Central memory CD8-positive, alpha-beta T cell (primary cell): ENCODE results near the gene USP48.

Source experiments
- ATAC-seq: fragments of 150-1000 bp; cut with Tn5 transposase; replicated peaks from 2 replicates; pipeline ENCODE4 v1.10.0; 2022; ENCODE audit warnings: mild to moderate bottlenecking, moderate FRiP score, moderate number of reproducible peaks; ENCODE audit not compliant: poor library complexity, severe bottlenecking; ENCODE audit errors: extremely low read depth
- DNase-seq, 2 donors: peaks; one replicate each; pipeline ENCODE4 v3.0.0; 2021; ENCODE audit warnings: low spot score in 2 of 2
- H3K27ac Mint-ChIP-seq: one replicate; pipeline ENCODE4 v1.8.0; 2022; ENCODE audit warnings: low read depth, mild to moderate bottlenecking, moderate library complexity, mixed read lengths
- H3K27me3 Mint-ChIP-seq: one replicate; pipeline ENCODE4 v1.8.0; 2022; ENCODE audit warnings: mixed read lengths
- H3K36me3 Mint-ChIP-seq: one replicate; pipeline ENCODE4 v1.8.0; 2022; ENCODE audit warnings: mild to moderate bottlenecking, moderate library complexity, mixed read lengths; ENCODE audit not compliant: insufficient read depth
- H3K4me1 Mint-ChIP-seq: one replicate; pipeline ENCODE4 v1.8.0; 2022; ENCODE audit warnings: mixed read lengths
- H3K4me3 Mint-ChIP-seq: one replicate; pipeline ENCODE4 v1.8.0; 2022; ENCODE audit warnings: mild to moderate bottlenecking, moderate library complexity, mixed read lengths
- H3K9me3 Mint-ChIP-seq: one replicate; pipeline ENCODE4 v1.8.0; 2022; ENCODE audit warnings: mixed read lengths

USP48 gene

GRCh38 chr1:21671915-21672314 is 111.0 kb downstream of the USP48 start:
- ATAC-seq (no peak), DNase-seq (no peak)
- Mint-ChIP-seq H3K36me3 (peaks cover 6% of the 10 kb centered on the region), H3K4me1 (no peaks in the 10 kb centered on the region), H3K27me3 (peaks cover 17% of the 10 kb centered on the region), H3K4me3 (no peak overlapping the region), H3K9me3 (no peaks in the 10 kb centered on the region), H3K27ac (no peak overlapping the region)

- peaks cover 6% of the 10 kb centered on the region for H3K36me3 Mint-ChIP-seq
- H3K4me3 Mint-ChIP-seq, result no peak overlapping the region
- H3K4me1 Mint-ChIP-seq, result no peaks in the 10 kb centered on the region
- ATAC-seq (no peak), DNase-seq (no peak)
- H3K27me3 Mint-ChIP-seq, result peaks cover 24% of the 10 kb centered on the region
- H3K27ac Mint-ChIP-seq, result no peak overlapping the region
- no peaks in the 10 kb centered on the region for H3K9me3 Mint-ChIP-seq
Measured at GRCh38 chr1:21670956-21671902, 111.7 kb downstream of the USP48 start.

- Mint-ChIP-seq H3K9me3 (no peaks in the 10 kb centered on the region), H3K4me3 (peak overlapping the region; percentile 57), H3K27me3 (peaks cover 33% of the 10 kb centered on the region), H3K4me1 (no peaks in the 10 kb centered on the region), H3K27ac (no peak overlapping the region), H3K36me3 (peaks cover 3% of the 10 kb centered on the region)
- DNase-seq (no peak), ATAC-seq (no peak)
Measured at GRCh38 chr1:21670059-21670881, 112.7 kb downstream of the USP48 start.

- peak within 1 kb of the TSS; percentile 57 for H3K4me3 Mint-ChIP-seq
- no peak for DNase-seq
- peaks cover 41% of the 10 kb centered on the region for H3K27me3 Mint-ChIP-seq
- H3K27ac Mint-ChIP-seq, result no peak within 1 kb of the TSS
- ATAC-seq, result peak; percentile 60
- no peaks in the 10 kb centered on the region for H3K4me1 Mint-ChIP-seq
- peaks cover 3% of the 10 kb centered on the region for H3K36me3 Mint-ChIP-seq
- no peaks in the 10 kb centered on the region for H3K9me3 Mint-ChIP-seq
Measured at GRCh38 chr1:21669258-21670058, 113.5 kb downstream of the USP48 start, which contains the start of gene RAP1GAP. TSS of gene RAP1GAP (minus strand) at chr1:21669357. CDS start at chr1:21620032, 49,325 bp downstream.

- DNase-seq (no peak), ATAC-seq (no peak)
- no peaks in the 10 kb centered on the region for H3K4me1 Mint-ChIP-seq
- peak overlapping the region; percentile 25 for H3K4me3 Mint-ChIP-seq
- no peaks in the 10 kb centered on the region for H3K9me3 Mint-ChIP-seq
- peaks cover 3% of the 10 kb centered on the region for H3K36me3 Mint-ChIP-seq
- peaks cover 47% of the 10 kb centered on the region for H3K27me3 Mint-ChIP-seq
- H3K27ac Mint-ChIP-seq, result no peak overlapping the region
Measured at GRCh38 chr1:21668951-21669257, 114.0 kb downstream of the USP48 start.

- no peak overlapping the region for H3K27ac Mint-ChIP-seq
- H3K9me3 Mint-ChIP-seq, result no peaks in the 10 kb centered on the region
- ATAC-seq, result no peak
- DNase-seq, result no peak
- H3K36me3 Mint-ChIP-seq, result peaks cover 3% of the 10 kb centered on the region
- H3K4me3 Mint-ChIP-seq, result peak overlapping the region; percentile 25
- H3K4me1 Mint-ChIP-seq, result no peaks in the 10 kb centered on the region
- peaks cover 52% of the 10 kb centered on the region for H3K27me3 Mint-ChIP-seq
Measured at GRCh38 chr1:21668232-21668950, 114.6 kb downstream of the USP48 start.

- peaks cover 60% of the 10 kb centered on the region for H3K27me3 Mint-ChIP-seq
- peak overlapping the region; percentile 25 for H3K4me3 Mint-ChIP-seq
- no peaks in the 10 kb centered on the region for H3K9me3 Mint-ChIP-seq
- no peak for ATAC-seq
- H3K4me1 Mint-ChIP-seq, result no peaks in the 10 kb centered on the region
- peaks cover 3% of the 10 kb centered on the region for H3K36me3 Mint-ChIP-seq
- peak overlapping the region; percentile 21 for H3K27ac Mint-ChIP-seq
- no peak for DNase-seq
Measured at GRCh38 chr1:21667348-21668231, 115.4 kb downstream of the USP48 start.

- Mint-ChIP-seq H3K9me3 (no peaks in the 10 kb centered on the region), H3K27ac (no peak overlapping the region), H3K36me3 (peaks cover 3% of the 10 kb centered on the region), H3K27me3 (peaks cover 68% of the 10 kb centered on the region), H3K4me3 (no peak overlapping the region), H3K4me1 (no peaks in the 10 kb centered on the region)
- ATAC-seq, result no peak
- no peak for DNase-seq
Measured at GRCh38 chr1:21666576-21667320, 116.2 kb downstream of the USP48 start.

GRCh38 chr1:21665711-21666575 is 117.0 kb downstream of the USP48 start:
- Mint-ChIP-seq H3K27ac (no peak overlapping the region), H3K27me3 (peaks cover 76% of the 10 kb centered on the region), H3K4me3 (no peak overlapping the region), H3K9me3 (no peaks in the 10 kb centered on the region), H3K4me1 (no peaks in the 10 kb centered on the region), H3K36me3 (peaks cover 3% of the 10 kb centered on the region)
- no peak for ATAC-seq
- DNase-seq, result no peak
